Neural cell (in vitro differentiated cells): ENCODE measurements around the gene FSTL5. TPM values are rescaled to one million over a fixed set of nuclear protein-coding genes. Genes with fewer than 3 reads are reported as not detected.

ENCODE experiments used
- H2AFZ ChIP-seq: fragments of 200-600, 300-800 bp; sonication (generic), shearing (Covaris generic); 2 replicates; pipeline ENCODE4 v1.6.0; 2014; ENCODE audit warnings: low read depth, mild to moderate bottlenecking, antibody characterized with exemption, low read length, moderate library complexity
- H3F3A ChIP-seq: fragments of 200-600 bp; shearing (Covaris generic); 2 replicates; pipeline ENCODE4 v1.6.1; 2016; ENCODE audit warnings: mild to moderate bottlenecking, moderate library complexity, mixed read lengths, antibody characterized with exemption, low read length; ENCODE audit not compliant: insufficient read depth, poor library complexity, severe bottlenecking
- H3K27ac ChIP-seq: fragments of 200-600, 300-800 bp; sonication (generic), shearing (Covaris generic); 2 replicates; pipeline ENCODE4 v1.5.1; 2014; ENCODE audit warnings: mild to moderate bottlenecking, low read length, moderate library complexity
- H3K27me3 ChIP-seq: fragments of 300-800, 200-600 bp; sonication (generic), shearing (Covaris generic); 2 replicates; pipeline ENCODE4 v1.6.0; 2014; ENCODE audit warnings: mild to moderate bottlenecking, low read depth, low read length, moderate library complexity; ENCODE audit not compliant: insufficient read depth
- H3K36me3 ChIP-seq: fragments of 300-800, 200-600 bp; sonication (generic), shearing (Covaris generic); 2 replicates; pipeline ENCODE4 v1.5.1; 2014; ENCODE audit warnings: mild to moderate bottlenecking, antibody characterized with exemption, low read length, moderate library complexity; ENCODE audit not compliant: insufficient read depth
- H3K4me2 ChIP-seq: fragments of 300-800, 200-600 bp; sonication (generic), shearing (Covaris generic); 2 replicates; pipeline ENCODE4 v1.6.0; 2014; ENCODE audit warnings: mild to moderate bottlenecking, low read length
- H3K4me3 ChIP-seq: fragments of 300-800, 200-600 bp; sonication (generic), shearing (Covaris generic); 2 replicates; pipeline ENCODE4 v1.5.1; 2014; ENCODE audit warnings: mild to moderate bottlenecking, low read length, moderate library complexity
- H3K79me2 ChIP-seq: fragments of 200-600 bp; shearing (Covaris generic); replicated peaks from 2 replicates; pipeline ENCODE4 v1.6.0; 2014; ENCODE audit warnings: mild to moderate bottlenecking, low read length, moderate library complexity; ENCODE audit not compliant: insufficient read depth
- H3K9ac ChIP-seq: fragments of 300-800, 200-600 bp; sonication (generic), shearing (Covaris generic); 2 replicates; pipeline ENCODE4 v1.6.1; 2016; ENCODE audit warnings: mild to moderate bottlenecking, low read length, mixed read lengths
- H3K9me2 ChIP-seq: fragments of 200-600 bp; shearing (Covaris generic); 2 replicates; pipeline ENCODE4 v1.6.1; 2016; ENCODE audit warnings: mild to moderate bottlenecking, low read length, mixed read lengths; ENCODE audit not compliant: insufficient read depth
- H3K9me3 ChIP-seq: fragments of 200-600, 300-800 bp; sonication (generic), shearing (Covaris generic); 2 replicates; pipeline ENCODE4 v1.6.1; 2016; ENCODE audit warnings: mild to moderate bottlenecking, mixed run types, low read length, moderate library complexity, mixed read lengths
- H4K20me1 ChIP-seq: fragments of 200-600 bp; shearing (Covaris generic); 2 replicates; pipeline ENCODE4 v1.6.1; 2016; ENCODE audit warnings: mild to moderate bottlenecking, mixed run types; ENCODE audit not compliant: insufficient read depth
- CTCF ChIP-seq: fragments of 450-650 bp; IDR thresholded peaks from 2 replicates; pipeline ENCODE4 v1.5.1; 2014; ENCODE audit warnings: antibody characterized with exemption, mild to moderate bottlenecking, moderate library complexity; ENCODE audit not compliant: poor library complexity, severe bottlenecking
- EP300 ChIP-seq: fragments of 450-650 bp; conservative IDR thresholded peaks from 2 replicates; pipeline ENCODE4 v1.6.1; 2014; ENCODE audit warnings: antibody characterized with exemption, mild to moderate bottlenecking, moderate library complexity; ENCODE audit not compliant: poor library complexity, severe bottlenecking
- EZH2 ChIP-seq: fragments of 200-600, 300-800 bp; shearing (Covaris generic), sonication (generic); IDR thresholded peaks from 2 replicates; pipeline ENCODE4 v1.6.1; 2014; ENCODE audit warnings: antibody characterized with exemption, low read length, borderline replicate concordance, mild to moderate bottlenecking; ENCODE audit not compliant: insufficient read depth, poor library complexity, severe bottlenecking
- MXI1 ChIP-seq: fragments of 450-650 bp; conservative IDR thresholded peaks from 2 replicates; pipeline ENCODE4 v1.6.1; 2014; ENCODE audit warnings: antibody characterized with exemption, mild to moderate bottlenecking; ENCODE audit not compliant: poor library complexity, severe bottlenecking
- POLR2AphosphoS5 ChIP-seq: IDR thresholded peaks from 2 replicates; pipeline ENCODE4 v1.6.1; 2012
- RAD21 ChIP-seq: fragments of 450-650 bp; conservative IDR thresholded peaks from 2 replicates; pipeline ENCODE4 v1.6.1; 2014; ENCODE audit warnings: antibody characterized with exemption, mild to moderate bottlenecking, moderate library complexity
- REST ChIP-seq: IDR thresholded peaks from 2 replicates; pipeline ENCODE4 v1.6.1; 2012; ENCODE audit warnings: borderline replicate concordance
- SMC3 ChIP-seq: fragments of 450-650 bp; conservative IDR thresholded peaks from 2 replicates; pipeline ENCODE4 v1.6.1; 2014; ENCODE audit warnings: antibody characterized with exemption, mild to moderate bottlenecking, moderate library complexity; ENCODE audit not compliant: poor library complexity
- TAF1 ChIP-seq: IDR thresholded peaks from 2 replicates; pipeline ENCODE4 v1.6.1; 2012; ENCODE audit warnings: low read depth
- polyA plus RNA-seq: library from polyadenylated mRNA; depleted of rRNA; stranded (reverse); fragments of >200 nt; gene quantifications from 2 replicates; pipeline ENCODE4 v1.2.3, GENCODE V29; 2014

Gene FSTL5
- polyA plus RNA-seq, 1 donor from 2014 or later = 6.8 TPM

DNA sequence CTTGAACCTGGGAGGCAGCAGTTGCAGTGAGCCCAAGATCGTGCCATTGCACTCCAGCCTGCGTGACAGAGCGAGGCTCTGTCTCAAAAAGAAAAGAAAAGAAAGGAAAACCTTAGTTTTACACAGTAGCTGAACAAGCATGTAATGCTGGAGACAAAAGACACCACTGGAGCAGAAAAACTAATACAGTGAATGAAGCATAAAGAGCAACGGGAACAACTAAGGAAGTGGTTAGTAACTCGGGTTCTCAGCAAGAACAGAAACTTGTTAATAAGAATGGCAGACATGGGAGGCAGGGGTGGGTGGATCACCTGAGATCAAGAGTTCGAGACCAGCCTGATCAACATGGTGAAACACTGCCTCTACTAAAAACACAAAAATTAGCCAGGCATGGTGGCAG is 263.7 kb downstream of the FSTL5 start:
- no peak overlapping the region for H3K4me2 ChIP-seq
- no peak overlapping the region for H3K4me3 ChIP-seq
- H3K36me3 ChIP-seq = no peaks in the 10 kb centered on the region
- no peak overlapping the region for H3K27ac ChIP-seq
- no peaks in the 10 kb centered on the region for H4K20me1 ChIP-seq
- H3K79me2 ChIP-seq = no peaks in the 10 kb centered on the region
- H3K9me2 ChIP-seq = no peaks in the 10 kb centered on the region
- TF ChIP-seq SMC3 (no peak), EZH2 (no peak), CTCF (no peak), RAD21 (no peak), EP300 (no peak), MXI1 (no peak), POLR2AphosphoS5 (no peak), REST (no peak), TAF1 (no peak)
- no peak overlapping the region for H3K9ac ChIP-seq
- H3K9me3 ChIP-seq = no peaks in the 10 kb centered on the region
- H2AFZ ChIP-seq = no peak overlapping the region
- no peaks in the 10 kb centered on the region for H3F3A ChIP-seq
- no peaks in the 10 kb centered on the region for H3K27me3 ChIP-seq

GRCh38 chr4:161894493-161895167 is 269.2 kb downstream of the FSTL5 start:
- Histone ChIP-seq H3F3A (no peaks in the 10 kb centered on the region), H3K36me3 (no peaks in the 10 kb centered on the region), H3K9me2 (no peaks in the 10 kb centered on the region), H3K9ac (no peak overlapping the region), H4K20me1 (no peaks in the 10 kb centered on the region), H2AFZ (no peak overlapping the region), H3K4me3 (no peak overlapping the region), H3K27me3 (no peaks in the 10 kb centered on the region), H3K27ac (no peak overlapping the region), H3K9me3 (no peaks in the 10 kb centered on the region), H3K79me2 (no peaks in the 10 kb centered on the region), H3K4me2 (no peak overlapping the region)
- TF ChIP-seq SMC3 = no peak
- TF ChIP-seq EP300 = peak; percentile 93
- TF ChIP-seq MXI1 = no peak
- no peak for TF ChIP-seq RAD21
- TF ChIP-seq POLR2AphosphoS5 = peak; percentile 84
